Hepatic stellate cell (primary cell): Measurements from ENCODE around the gene PARP9.

ENCODE experiments used
- DNase-seq: peaks from one replicate; pipeline ENCODE4 v3.0.0; 2011; ENCODE audit warnings: low spot score

PARP9 gene

GRCh38 chr3:122564155-122564912 lies at the start of gene PARP9, which contains the start of gene DTX3L:
Gene PARP9 (minus strand): TSS chr3:122564300. CDS start chr3:122559620, 4,680 bp downstream.
Gene DTX3L (plus strand): TSS chr3:122564338. CDS start chr3:122564427, 89 bp downstream.
- DNase-seq: peak; percentile 94

DNA sequence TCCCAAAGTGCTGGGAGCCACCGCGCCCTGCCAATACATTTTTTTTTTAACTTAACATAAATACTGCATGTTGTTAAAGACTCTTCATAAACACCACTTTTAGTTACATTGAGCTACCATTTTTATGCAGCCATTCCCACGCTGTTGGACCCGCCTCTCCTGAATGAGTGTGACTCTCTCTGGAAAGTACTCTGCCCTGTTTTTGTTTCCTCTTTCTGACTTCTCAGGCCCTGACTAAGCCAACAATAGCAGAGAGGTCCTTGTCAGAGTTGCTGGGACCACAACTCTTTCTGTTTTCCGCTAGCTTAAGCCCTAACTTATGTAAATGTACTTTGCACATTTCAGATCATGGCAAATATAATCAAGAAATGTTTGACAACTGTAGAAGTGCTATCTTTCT lies 48.6 kb upstream of the PARP9 start:
- DNase-seq: no peak

DNA sequence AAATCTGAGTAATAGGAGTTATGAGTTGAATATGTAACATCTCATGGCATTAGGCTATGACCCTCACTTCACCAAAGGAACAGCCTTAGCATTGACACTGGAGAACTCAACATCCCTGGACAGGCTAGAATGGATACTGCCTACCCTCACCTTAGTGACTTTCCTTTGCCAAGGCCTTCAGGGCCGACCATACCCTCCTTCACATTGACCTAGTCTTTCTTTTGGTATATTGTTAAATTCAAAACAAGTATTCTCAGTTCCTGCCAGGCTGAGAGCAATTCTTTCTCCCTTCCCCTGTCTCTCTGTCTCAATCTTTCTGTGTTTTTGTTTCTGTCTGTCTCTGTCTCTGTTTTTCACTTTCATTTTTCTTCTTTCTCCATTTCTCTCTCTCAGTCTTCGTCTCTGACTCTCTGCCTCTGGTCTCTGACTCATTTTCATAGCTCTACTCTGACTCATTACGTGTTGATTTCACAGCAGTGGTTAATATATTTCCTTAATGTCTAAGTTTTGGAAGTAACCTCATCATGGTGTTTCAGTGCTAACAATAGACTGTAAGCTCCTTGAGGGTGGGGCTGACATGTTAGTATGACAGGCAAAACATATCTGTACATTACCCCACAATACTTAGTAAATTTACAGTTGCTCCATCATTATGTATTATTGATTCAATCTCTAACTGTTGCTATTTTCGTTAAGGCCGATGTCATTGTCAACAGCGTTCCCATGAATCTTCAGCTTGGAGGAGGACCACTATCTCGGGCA lies 45.9 kb upstream of the PARP9 start:
- peak; percentile 65 for DNase-seq

GRCh38 chr3:122608916-122609315 lies 44.8 kb upstream of the PARP9 start:
- no peak for DNase-seq

DNA sequence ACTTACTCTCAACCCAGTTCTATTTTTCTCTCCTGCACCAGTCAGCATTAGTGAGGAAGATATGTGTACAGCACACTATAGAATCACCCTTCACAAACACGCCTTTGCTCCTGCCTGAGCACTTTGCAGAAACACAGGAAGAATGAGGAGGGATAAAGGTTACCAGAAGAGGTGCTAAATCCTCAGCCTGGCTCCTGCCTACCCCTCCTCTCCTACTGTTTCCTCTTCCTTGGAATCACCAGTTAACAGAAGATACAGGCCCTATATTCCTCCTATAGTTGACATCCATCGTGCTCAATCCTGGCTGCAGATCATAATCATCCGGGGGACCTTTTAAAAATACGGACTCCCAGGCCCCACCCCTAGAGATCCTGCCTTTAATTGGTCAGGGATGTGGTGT lies 42.2 kb upstream of the PARP9 start:
- DNase-seq: no peak

DNA sequence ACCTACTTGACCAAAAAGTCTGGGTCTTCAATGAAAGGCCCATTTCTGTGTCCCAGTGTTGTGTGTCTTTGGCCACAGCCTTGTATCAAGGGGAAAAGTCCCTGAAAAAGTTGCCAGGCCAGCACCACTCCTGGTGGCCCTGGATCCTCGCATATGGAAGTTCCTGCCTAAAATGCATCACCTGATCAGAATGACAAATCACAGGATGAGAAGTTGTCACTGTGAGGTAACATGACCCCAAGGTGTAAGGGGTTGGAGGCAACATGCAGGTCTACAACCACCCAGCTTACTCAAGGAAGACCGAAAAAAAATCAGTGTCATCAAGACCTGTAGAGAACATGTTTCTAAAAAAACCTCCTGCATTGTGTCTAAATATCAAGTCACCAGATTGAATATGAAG lies 39.0 kb upstream of the PARP9 start:
- DNase-seq: no peak

DNA sequence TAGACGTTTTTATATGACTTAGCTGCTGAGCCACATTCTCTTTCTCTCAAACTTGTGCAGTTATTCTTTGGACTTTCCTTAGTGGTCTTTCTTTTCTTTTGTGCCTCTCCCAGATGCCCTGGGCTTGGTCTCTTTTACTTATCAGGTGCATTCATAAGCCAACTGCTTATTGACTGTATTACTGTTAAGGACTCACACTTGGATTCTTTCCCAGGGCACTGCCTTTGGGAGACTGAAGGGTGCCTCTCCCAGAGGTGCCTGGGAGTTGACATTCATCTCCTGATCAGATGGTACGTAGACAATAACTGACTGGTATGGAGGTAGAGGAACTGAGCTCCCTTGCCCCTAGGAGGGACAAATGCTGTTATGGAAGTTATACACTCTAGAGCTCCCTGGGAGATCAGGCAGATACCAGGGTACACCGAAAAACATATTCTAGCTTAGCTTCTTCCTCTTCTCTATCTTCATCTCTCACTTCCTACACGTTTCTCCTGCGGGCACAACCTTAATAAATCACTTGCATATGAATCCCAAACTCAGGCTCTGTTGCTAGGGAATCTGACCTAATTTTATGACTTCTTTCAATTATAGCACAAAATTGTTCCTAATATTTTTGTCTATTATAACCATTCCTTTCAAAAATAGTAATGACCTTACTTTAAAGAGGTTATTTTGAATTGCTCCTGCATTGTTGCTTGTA lies 38.1 kb upstream of the PARP9 start:
- no peak for DNase-seq

DNA sequence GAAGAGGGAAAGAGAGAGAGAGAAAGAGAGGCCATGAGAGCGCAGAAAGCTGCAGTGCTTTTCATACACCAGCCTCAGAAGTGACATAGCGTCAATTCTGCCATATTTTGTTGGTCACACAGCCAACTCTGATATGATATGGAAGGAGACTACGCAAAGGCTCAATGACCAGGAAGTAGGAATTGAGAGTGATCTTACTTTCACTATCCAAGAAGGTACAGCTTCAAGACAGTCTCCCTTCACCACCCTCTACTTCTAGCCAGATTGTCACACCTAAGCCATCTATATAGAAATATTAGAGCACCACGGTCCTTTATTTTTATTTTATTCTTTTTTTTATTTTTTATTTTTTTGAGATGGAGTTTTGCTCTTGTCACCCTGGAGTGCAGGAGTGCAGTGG lies 34.5 kb upstream of the PARP9 start:
- no peak for DNase-seq

- no peak for DNase-seq
Observed at GRCh38 chr3:122598151-122598550, 34.1 kb upstream of the PARP9 start.

GRCh38 chr3:122594025-122594424 lies 29.9 kb upstream of the PARP9 start:
- DNase-seq: no peak

DNA sequence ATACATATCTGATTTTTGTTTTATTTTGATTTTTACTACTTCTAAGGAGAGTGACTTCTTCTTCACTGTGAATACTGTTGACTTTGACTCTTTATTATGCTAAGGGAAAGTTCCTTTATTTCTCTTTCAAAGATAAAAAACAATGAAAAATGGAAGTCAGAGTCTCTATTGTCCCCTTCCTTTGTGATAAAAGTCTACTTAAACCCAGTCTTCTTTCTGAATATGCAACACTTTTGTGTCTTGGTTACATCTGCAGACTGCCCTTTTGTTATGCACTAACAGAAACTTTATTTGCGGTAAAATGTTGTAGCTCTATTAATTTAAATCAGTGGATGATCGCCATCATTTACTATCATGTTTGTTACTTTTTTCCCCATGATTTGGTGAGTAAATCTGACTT lies 26.5 kb upstream of the PARP9 start:
- no peak for DNase-seq

GRCh38 chr3:122589297-122589696 lies 25.2 kb upstream of the PARP9 start:
- DNase-seq: no peak

DNA sequence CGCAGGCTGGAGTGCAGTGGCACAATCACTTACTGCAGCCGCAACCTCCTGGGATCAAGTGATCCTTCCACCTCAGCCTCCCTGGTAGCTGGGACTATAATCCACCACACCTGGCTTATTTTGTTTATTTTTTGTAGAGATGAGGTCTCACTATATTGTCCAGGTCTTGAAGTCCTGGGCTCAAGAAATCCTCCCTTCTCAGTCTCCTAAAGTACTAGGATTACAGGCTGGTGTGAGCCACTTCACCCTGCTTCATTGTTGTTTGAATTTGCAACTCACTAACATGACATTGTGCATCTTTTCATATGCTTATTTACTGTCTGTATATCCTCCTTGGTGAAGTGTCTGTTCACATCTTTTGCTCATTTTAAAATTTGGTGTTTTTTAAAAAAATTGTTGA lies 23.5 kb upstream of the PARP9 start:
- no peak for DNase-seq

DNA sequence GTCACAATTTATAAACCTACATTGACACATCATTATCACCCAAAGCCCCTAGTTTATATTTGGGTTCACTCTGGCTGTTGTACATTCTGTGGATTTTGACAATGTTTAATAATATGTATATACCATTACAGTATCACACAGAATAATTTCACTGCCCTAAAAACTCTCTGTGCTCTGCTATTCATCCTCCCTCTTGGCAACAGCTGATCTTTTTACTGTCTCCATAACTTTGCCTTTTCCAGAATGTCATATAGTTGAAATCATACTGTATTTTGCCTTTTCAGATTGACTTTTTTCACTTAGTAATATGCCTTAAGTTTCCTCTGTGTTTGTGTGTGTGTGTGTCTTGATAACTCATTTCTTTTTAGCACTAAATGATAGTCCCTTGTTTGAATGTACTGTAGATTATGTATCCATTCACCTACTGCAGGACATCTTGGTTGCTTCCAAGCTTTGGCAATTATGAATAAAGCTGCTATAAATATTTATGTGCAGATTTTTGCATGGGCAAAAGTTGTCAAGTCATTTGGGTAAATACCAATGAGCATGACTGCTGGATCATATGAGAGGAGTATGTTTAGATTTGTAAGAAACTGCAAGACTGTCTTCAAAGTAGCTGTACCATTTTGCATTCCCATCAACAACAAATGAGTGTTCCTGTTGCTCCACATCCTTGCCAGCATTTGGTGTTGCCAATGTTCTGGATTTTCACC lies 22.8 kb upstream of the PARP9 start:
- no peak for DNase-seq

DNA sequence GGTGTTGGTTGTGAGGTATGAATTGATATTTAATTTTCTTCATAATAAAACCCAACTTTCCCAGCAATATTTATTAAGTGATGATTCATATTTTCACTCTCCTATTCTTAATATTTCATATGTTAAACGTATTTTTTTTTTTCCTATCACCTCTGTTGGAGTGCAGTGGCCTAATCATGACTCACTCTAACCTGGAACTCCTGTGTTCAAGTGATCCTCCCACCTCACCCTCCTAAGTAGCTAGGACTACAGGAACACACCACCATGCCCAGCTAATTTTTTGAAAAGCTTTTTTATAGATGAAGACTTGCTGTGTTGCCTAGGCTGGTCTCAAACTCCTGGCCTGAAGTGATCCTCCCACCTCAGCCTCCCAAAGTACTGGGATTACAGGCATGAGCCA lies 22.0 kb upstream of the PARP9 start:
- no peak for DNase-seq

GRCh38 chr3:122582390-122582789 lies 18.3 kb upstream of the PARP9 start:
- no peak for DNase-seq

DNA sequence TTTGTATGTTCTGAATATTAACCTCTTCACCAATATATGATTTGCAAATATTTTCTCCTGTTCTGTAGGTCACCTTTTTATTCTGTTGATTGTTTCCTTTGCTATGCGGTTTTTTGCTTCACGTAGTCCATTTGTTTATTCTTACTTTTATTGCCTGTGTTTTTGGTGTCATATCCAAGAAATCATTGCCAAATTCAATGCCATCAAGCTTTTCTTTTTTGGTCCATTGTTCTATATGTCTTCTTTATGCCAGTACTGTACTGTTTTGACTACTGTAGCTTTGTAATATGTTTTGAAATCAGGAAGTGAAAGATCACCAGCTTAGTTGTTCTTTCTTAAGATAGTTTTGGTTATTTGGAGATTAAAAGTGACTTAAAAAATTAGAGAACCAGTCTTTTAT lies 17.5 kb upstream of the PARP9 start:
- no peak for DNase-seq

DNA sequence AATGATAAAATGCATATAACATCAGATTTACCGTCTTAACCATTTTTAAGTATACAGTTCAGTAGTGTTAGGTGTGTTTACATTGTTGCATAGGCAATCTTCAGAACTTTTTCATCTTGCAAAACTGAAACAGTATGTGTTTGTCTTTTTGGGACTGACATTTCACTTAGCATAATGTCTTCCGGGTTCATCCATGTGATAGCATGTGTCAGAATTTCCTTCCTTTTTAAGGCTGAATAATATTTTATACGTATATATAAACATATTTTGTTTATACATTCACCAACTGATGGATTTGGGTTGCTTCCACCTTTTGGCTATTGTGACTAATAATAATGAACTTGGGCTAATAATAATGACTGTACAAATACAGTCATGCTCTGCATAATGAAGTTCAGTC lies 16.4 kb upstream of the PARP9 start:
- no peak for DNase-seq

DNA sequence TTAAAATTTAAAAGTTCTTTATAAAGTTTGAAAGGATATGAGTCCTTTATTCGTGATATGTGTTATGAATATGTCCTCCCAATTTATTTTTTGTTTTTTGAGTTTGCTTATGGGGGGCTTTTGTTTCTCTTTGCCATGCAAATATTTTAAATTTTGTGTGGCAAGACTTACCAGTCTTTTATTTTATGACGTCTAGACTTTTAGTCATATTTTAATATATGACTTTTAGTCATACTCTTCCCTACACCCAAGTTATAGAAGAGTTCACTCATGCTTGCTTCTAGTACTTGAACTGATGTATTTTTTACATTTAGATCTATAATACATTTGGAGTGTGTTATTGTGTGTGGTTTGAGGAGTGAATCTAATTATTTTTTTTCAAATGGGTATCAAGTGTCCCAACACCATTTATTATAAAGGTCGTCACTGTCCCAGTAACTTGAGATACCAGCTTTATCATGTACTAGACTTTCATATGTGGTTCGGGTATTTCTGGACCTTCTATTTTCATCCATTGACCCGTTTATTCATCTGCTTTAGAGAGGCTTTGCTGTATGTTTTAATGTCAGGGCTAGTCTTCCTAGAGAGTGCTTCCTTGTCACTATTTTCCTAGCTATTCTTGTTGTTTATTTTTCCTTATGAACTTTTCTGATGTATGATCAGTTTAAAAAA lies 14.1 kb upstream of the PARP9 start:
- no peak for DNase-seq

DNA sequence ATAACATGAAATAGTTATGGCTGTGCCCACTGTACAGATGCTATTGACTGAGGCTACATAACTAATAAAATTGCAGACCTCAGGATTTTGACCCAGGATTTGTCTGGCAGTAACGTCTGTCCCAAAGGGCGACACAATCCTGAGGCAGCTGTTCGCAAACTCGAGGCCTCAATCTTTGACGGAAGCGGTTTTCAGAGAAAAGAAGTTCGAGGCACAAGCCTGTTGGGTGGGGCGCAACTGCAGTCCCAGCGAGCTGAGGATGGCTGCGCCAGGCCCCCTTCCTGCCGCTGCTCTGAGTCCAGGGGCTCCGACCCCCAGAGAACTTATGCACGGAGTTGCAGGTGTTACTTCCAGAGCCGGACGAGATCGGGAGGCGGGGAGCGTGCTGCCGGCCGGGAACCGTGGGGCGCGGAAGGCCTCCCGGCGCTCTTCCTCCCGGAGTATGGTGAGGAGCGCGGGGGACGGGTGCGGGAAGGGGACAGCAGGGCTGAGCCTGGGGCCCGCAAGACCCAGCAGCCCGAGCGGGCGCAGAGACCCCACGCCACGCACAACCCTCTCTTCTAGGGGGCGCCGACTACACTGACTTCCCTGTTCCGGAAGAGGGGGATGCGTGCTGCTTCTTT lies 13.4 kb upstream of the PARP9 start, which contains the start of gene PARP15:
PARP15 (plus strand) TSS at position 242 of the 623 bp plus-strand sequence; CDS start at position 260, 18 bp downstream.
- no peak for DNase-seq
